NCI-H1436 (cell line): ENCODE results near the gene RAP2A.

Source experiments
- DNase-seq: peaks from one replicate; lab custom pipeline; 2025; lab: John Stamatoyannopoulos, UW

RAP2A gene

DNA sequence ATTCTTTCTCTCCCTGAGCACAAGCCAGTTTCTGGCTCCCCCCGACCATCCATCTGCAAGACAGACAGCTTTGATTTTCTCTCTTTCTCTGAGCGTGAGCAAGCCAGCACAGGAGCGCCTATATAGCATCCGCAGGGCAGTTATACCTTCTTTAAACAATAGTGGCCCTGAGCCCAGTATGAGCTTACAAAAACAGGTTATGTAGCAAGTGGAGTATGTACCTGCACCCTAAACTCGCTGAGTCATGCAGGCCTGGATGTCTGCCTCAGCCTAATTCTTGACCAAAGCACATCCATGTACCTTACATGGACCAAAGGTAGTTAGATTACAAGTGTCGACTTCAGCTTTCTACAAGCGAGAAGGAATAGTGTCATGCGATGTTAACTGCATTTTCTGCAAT, 61.7 kb downstream of the RAP2A start:
- DNase-seq: no peak

- no peak for DNase-seq
Observed at GRCh38 chr13:97496511-97496910, 62.5 kb downstream of the RAP2A start.

- DNase-seq: no peak
Observed at GRCh38 chr13:97497400-97497799, 63.4 kb downstream of the RAP2A start.

GRCh38 chr13:97498419-97498818, 64.5 kb downstream of the RAP2A start:
- DNase-seq: no peak

- DNase-seq: no peak
Observed at GRCh38 chr13:97499181-97499580, 65.2 kb downstream of the RAP2A start.

GRCh38 chr13:97502181-97502580, 68.2 kb downstream of the RAP2A start:
- DNase-seq: no peak

DNA sequence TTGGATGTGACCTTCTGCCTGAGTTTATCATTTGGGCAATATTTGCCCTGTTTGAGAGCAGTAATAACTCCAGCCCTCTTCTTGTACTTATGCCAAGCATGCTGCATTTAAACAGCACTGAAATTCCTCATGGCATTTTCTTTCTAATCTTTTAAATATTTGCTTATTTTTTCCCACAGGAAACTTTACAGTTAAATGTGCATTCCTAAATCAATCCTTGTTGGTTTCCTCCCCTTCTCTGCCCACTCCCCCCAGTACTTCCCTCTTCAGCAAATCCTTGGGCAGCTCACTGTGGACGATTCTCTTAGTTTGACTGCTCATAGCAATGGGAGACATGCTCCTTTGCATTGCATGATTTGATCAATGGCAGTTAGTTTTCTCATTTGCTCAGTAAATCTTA, 68.7 kb downstream of the RAP2A start:
- no peak for DNase-seq

- no peak for DNase-seq
Observed at GRCh38 chr13:97505017-97505416, 71.0 kb downstream of the RAP2A start.

DNA sequence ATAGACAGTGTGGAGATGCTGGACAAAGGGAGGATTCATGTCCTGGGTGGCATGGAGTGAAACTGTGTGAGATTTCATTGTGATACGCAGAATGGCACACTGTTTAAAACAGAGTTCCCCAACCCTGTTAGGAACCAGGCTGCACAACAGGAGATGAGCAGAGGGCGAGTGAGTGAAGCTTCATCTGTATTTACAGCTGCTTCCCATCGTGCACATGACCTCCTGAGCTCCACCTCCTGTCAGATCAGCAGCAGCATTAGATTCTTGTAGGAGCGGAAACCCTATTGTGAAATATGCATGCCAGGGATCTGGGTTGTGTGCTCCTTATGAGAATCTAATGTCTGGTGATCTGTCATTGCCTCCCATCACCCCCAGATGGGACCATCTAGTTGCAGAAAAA, 72.5 kb downstream of the RAP2A start:
- no peak for DNase-seq

- no peak for DNase-seq
Observed at GRCh38 chr13:97512732-97513131, 78.8 kb downstream of the RAP2A start.

GRCh38 chr13:97515643-97516042, 81.7 kb downstream of the RAP2A start:
- no peak for DNase-seq

DNA sequence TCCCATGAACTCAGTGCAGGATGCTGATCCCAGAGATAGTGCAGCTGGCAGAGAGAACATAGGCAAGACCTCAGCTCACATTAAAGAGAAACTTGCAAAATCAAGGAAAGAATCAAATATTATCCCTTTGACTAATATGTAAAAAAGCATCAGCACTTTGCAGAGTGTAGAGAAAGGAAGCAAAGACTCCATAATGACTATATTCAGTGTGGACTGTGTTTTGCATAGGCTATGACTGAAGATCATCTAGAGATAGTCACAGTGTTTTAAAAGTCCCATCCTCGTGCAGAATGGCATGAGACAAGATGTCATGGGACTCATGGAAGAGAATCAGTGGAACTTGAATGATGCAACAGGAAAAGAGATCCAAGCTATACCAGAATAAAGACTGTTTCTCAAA, 84.0 kb downstream of the RAP2A start:
- DNase-seq: no peak
